H9 (cell line): ENCODE results near the gene RBM5. TPM values are rescaled to one million over a fixed set of nuclear protein-coding genes. Genes with fewer than 3 reads are reported as not detected.

Experiments
- DNase-seq: peaks from one replicate; pipeline ENCODE4 v3.0.0-alpha.2; 2017
- H2AFZ ChIP-seq: one replicate; pipeline ENCODE4 v1.6.1; 2013; ENCODE audit warnings: mild to moderate bottlenecking, low read length, control low read depth, moderate library complexity
- H2AK5ac ChIP-seq: 2 replicates; pipeline ENCODE4 v1.6.1; 2013; ENCODE audit warnings: low read length, control low read depth, mixed read lengths; ENCODE audit not compliant: insufficient read length
- H2BK120ac ChIP-seq: one replicate; pipeline ENCODE4 v1.6.1; 2013; ENCODE audit warnings: low read depth, mild to moderate bottlenecking, low read length, control low read depth, inconsistent platforms; ENCODE audit not compliant: poor library complexity, severe bottlenecking
- H2BK12ac ChIP-seq: 2 replicates; pipeline ENCODE4 v1.6.1; 2013; ENCODE audit warnings: low read length, control low read depth, mixed read lengths, low read depth; ENCODE audit not compliant: insufficient read length
- H2BK15ac ChIP-seq: 2 replicates; pipeline ENCODE4 v1.6.1; 2013; ENCODE audit warnings: low read depth, low read length, control low read depth
- H2BK20ac ChIP-seq: one replicate; pipeline ENCODE4 v1.6.1; 2013; ENCODE audit warnings: low read depth, mild to moderate bottlenecking, low read length, control low read depth, inconsistent platforms; ENCODE audit not compliant: poor library complexity, severe bottlenecking
- H2BK5ac ChIP-seq: 2 replicates; pipeline ENCODE4 v1.6.1; 2013; ENCODE audit warnings: low read length, control low read depth, mixed read lengths; ENCODE audit not compliant: insufficient read length
- H3K14ac ChIP-seq: 2 replicates; pipeline ENCODE4 v1.6.1; 2013; ENCODE audit warnings: low read length, control low read depth; ENCODE audit not compliant: insufficient read depth
- H3K18ac ChIP-seq: 2 replicates; pipeline ENCODE4 v1.6.1; 2013; ENCODE audit warnings: low read depth, mild to moderate bottlenecking, mixed read lengths, low read length, control low read depth; ENCODE audit not compliant: insufficient read length
- H3K23ac ChIP-seq: 2 replicates; pipeline ENCODE4 v1.6.1; 2013; ENCODE audit warnings: low read length, control low read depth, mixed read lengths, low read depth; ENCODE audit not compliant: insufficient read length
- H3K23me2 ChIP-seq: 2 replicates; pipeline ENCODE4 v1.6.1; 2013; ENCODE audit warnings: low read depth, mild to moderate bottlenecking, mixed read lengths, low read length, control low read depth; ENCODE audit not compliant: insufficient read length, poor library complexity, severe bottlenecking
- H3K27ac ChIP-seq: 2 replicates; pipeline ENCODE4 v1.5.1; 2013; ENCODE audit warnings: low read length, control low read depth, mixed read lengths, low read depth; ENCODE audit not compliant: insufficient read length
- H3K27me3 ChIP-seq: 2 replicates; pipeline ENCODE4 v1.6.1; 2013; ENCODE audit warnings: low read length, control low read depth, inconsistent platforms; ENCODE audit not compliant: insufficient read depth
- H3K4ac ChIP-seq: 2 replicates; pipeline ENCODE4 v1.6.1; 2013; ENCODE audit warnings: low read depth, mild to moderate bottlenecking, control low read depth, inconsistent platforms, low read length, moderate library complexity
- H3K4me1 ChIP-seq: 2 replicates; pipeline ENCODE4 v1.6.1; 2013; ENCODE audit warnings: low read length, control low read depth, inconsistent platforms; ENCODE audit not compliant: insufficient read depth
- H3K4me2 ChIP-seq: 2 replicates; pipeline ENCODE4 v1.6.1; 2013; ENCODE audit warnings: low read length, control low read depth, mixed read lengths; ENCODE audit not compliant: insufficient read length, insufficient read depth
- H3K56ac ChIP-seq: 2 replicates; pipeline ENCODE4 v1.6.1; 2013; ENCODE audit warnings: low read depth, mild to moderate bottlenecking, mixed read lengths, low read length, control low read depth; ENCODE audit not compliant: insufficient read length
- H3K79me1 ChIP-seq: 2 replicates; pipeline ENCODE4 v1.6.1; 2013; ENCODE audit warnings: low read depth, mild to moderate bottlenecking, moderate library complexity, low read length, control low read depth, inconsistent platforms; ENCODE audit not compliant: insufficient read depth, poor library complexity, severe bottlenecking
- H3K79me2 ChIP-seq: 2 replicates; pipeline ENCODE4 v1.6.1; 2013; ENCODE audit warnings: low read length, control low read depth, inconsistent platforms; ENCODE audit not compliant: insufficient read depth
- H3K9ac ChIP-seq: 2 replicates; pipeline ENCODE4 v1.6.1; 2013; ENCODE audit warnings: low read length, control low read depth, mixed read lengths; ENCODE audit not compliant: insufficient read length; ENCODE audit errors: extremely low read depth
- H3K9me3 ChIP-seq: one replicate; pipeline ENCODE4 v1.6.1; 2013; ENCODE audit warnings: low read depth, low read length, inconsistent platforms; ENCODE audit not compliant: control insufficient read depth
- H3T11ph ChIP-seq: one replicate; pipeline ENCODE4 v1.6.1; 2013; ENCODE audit warnings: mild to moderate bottlenecking, low read length, control low read depth, inconsistent platforms
- H4K20me1 ChIP-seq: one replicate; pipeline ENCODE4 v1.6.1; 2013; ENCODE audit not compliant: control insufficient read depth, insufficient read length, insufficient read depth
- H4K5ac ChIP-seq: 2 replicates; pipeline ENCODE4 v1.6.1; 2013; ENCODE audit warnings: low read depth, mild to moderate bottlenecking, mixed read lengths, low read length, control low read depth; ENCODE audit not compliant: insufficient read length
- H4K8ac ChIP-seq: replicated peaks from 2 replicates; pipeline ENCODE4 v1.6.1; 2013; ENCODE audit warnings: low read length, control low read depth, mixed read lengths, low read depth; ENCODE audit not compliant: insufficient read length
- H4K91ac ChIP-seq: 2 replicates; pipeline ENCODE4 v1.6.1; 2013; ENCODE audit warnings: low read depth, mild to moderate bottlenecking, moderate library complexity, mixed read lengths, low read length, control low read depth; ENCODE audit not compliant: insufficient read length
- H3K27ac Mint-ChIP-seq, 3 experiments: 2 replicates in 2 of 3; 3 replicates in 1 of 3; pipeline ENCODE4 v1.8.0; 2020 to 2021; ENCODE audit warnings: mixed read lengths in 3 of 3, mild to moderate bottlenecking in 1 of 3, moderate library complexity in 1 of 3
- H3K27me3 Mint-ChIP-seq: 2 replicates; pipeline ENCODE4 v1.8.0; 2021; ENCODE audit warnings: low read depth, mild to moderate bottlenecking, moderate library complexity, mixed read lengths
- H3K36me3 Mint-ChIP-seq, 3 experiments: 2 replicates in 2 of 3; 3 replicates in 1 of 3; pipeline ENCODE4 v1.8.0; 2020 to 2021; ENCODE audit warnings: low read depth in 3 of 3, mixed read lengths in 3 of 3; ENCODE audit not compliant: insufficient read depth in 1 of 3
- H3K4me1 Mint-ChIP-seq, 2 experiments: 2 replicates each; pipeline ENCODE4 v1.8.0; 2020; ENCODE audit warnings: mixed read lengths in 2 of 2
- H3K4me3 Mint-ChIP-seq, 2 experiments: 2 replicates in 1 of 2; 3 replicates in 1 of 2; pipeline ENCODE4 v1.8.0; 2020 to 2021; ENCODE audit warnings: mild to moderate bottlenecking in 2 of 2, mixed read lengths in 2 of 2, moderate library complexity in 1 of 2
- H3K9me3 Mint-ChIP-seq, 2 experiments: 2 replicates in 1 of 2; 3 replicates in 1 of 2; pipeline ENCODE4 v1.8.0; 2020; ENCODE audit warnings: mild to moderate bottlenecking in 2 of 2, mixed read lengths in 2 of 2, moderate library complexity in 1 of 2
- CTCF ChIP-seq: fragments of 200-600 bp; sonication (generic); conservative IDR thresholded peaks from 3 replicates; pipeline ENCODE4 v1.8.0; 2021; ENCODE audit warnings: antibody characterized with exemption, mild to moderate bottlenecking
- WGBS: extraction: QIAGEN DNeasy Blood & Tissue Kit; methylation state at CpG from one replicate; pipeline ENCODE4 v1.1.7; 2013; ENCODE audit warnings: missing lambda C conversion rate, low lambda C conversion rate, mixed read lengths; ENCODE audit not compliant: insufficient read length; ENCODE audit errors: extremely low coverage; 5-methylcytosine and 5-hydroxymethylcytosine counted together
- total RNA-seq: library from RNA; stranded (reverse); gene quantifications from 2 replicates; pipeline ENCODE4 v1.2.1, GENCODE V29; 2021

The RBM5 gene
- total RNA-seq, 1 experiment from 2014 or later: 123 TPM

DNA sequence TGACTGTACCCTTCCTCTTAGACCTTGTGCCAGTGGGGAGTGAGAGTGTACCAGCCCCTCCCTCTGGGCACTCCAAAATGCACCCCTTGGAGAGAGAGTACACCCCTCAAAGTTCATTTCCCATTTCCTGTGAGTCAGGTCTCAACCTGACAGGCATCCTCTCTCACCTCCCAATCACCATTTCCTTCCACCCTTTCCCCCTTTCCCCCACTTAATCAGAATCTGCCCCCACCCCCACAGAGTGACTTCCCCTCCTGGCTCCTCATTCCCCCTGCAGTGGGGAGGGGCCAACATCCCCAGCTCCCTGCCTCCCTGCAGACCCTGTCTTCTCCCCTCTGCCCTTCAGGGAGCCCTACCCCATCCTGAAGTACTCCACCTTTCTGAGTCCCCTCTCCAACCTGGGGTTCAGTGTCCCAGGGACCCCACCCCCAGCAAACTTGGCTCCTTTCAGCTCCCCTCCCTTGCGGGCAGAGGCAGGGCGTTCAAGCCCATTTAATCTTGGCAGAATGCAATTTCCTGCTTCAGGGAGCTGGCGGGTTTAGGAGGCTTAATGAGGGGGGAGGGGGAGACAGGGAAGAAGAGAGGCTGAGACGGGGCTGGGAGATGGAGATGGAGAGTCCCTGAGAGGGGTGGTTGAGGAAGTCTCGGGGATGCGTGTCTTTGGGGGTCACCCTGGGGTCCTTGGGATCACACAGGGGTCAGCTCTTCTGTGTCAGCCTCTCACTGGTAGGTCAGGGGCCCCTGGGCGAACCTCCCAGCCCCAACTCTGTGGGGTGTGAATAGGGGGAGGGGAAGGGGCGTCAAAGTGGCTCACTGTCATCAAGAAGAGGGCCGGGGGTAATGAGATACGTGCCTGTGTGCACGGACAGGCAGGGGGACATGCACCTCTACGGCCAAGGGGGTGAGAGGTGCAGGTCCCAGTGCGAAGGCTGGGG lies 49.8 kb downstream of the RBM5 start:
- Histone ChIP-seq H3K56ac (no peak overlapping the region), H3K27me3 (no peaks in the 10 kb centered on the region), H3K9me3 (no peaks in the 10 kb centered on the region), H2AK5ac (no peak overlapping the region), H3T11ph (no peak overlapping the region), H3K23ac (no peak overlapping the region), H3K14ac (peak overlapping the region; percentile 51; the same call in 1 of the 2 replicates), H3K4ac (no peak overlapping the region), H2BK12ac (no peak overlapping the region), H2BK15ac (no peak overlapping the region), H3K4me1 (peaks cover 8% of the 10 kb centered on the region; the same call in 1 of the 2 replicates), H2BK120ac (no peak overlapping the region), H3K79me2 (no peaks in the 10 kb centered on the region), H3K4me2 (peak overlapping the region; percentile 41), H4K5ac (no peak overlapping the region), H3K9ac (no peak overlapping the region), H3K27ac (no peak overlapping the region), H3K79me1 (no peaks in the 10 kb centered on the region), H4K91ac (no peak overlapping the region), H4K20me1 (no peaks in the 10 kb centered on the region), H4K8ac (no peak overlapping the region), H3K18ac (peak overlapping the region; percentile 48), H2BK5ac (no peak overlapping the region), H2AFZ (no peak overlapping the region), H3K23me2 (no peaks in the 10 kb centered on the region), H2BK20ac (no peak overlapping the region)
- TF ChIP-seq CTCF: no peak
- peak overlapping the region; percentile 48 to 74 for H3K4me3 Mint-ChIP-seq
- peak; percentile 63 for DNase-seq
- H3K27me3 Mint-ChIP-seq: no peaks in the 10 kb centered on the region; the same call in 1 of the 2 replicates
- no CpG with 5 or more reads among the region's 13 CpGs for WGBS
- peak overlapping the region; percentile 88 to 99 (median 91) for H3K27ac Mint-ChIP-seq
- H3K4me1 Mint-ChIP-seq: peaks cover 29 to 42% of the 10 kb centered on the region in 2 experiments
- H3K36me3 Mint-ChIP-seq: no peaks in the 10 kb centered on the region; a peak in 1 of 7 replicates
- H3K9me3 Mint-ChIP-seq: no peaks in the 10 kb centered on the region; a peak in 1 of 5 replicates
